NCI-H2196 (cell line): ENCODE data around the gene PCSK2.

Experiments
- DNase-seq: peaks from one replicate; lab custom pipeline; 2025; ENCODE audit not compliant: unreplicated experiment; lab: John Stamatoyannopoulos, UW

Gene PCSK2

GRCh38 chr20:17327185-17328148 is 100.6 kb downstream of the PCSK2 start:
- DNase-seq = no peak

DNA sequence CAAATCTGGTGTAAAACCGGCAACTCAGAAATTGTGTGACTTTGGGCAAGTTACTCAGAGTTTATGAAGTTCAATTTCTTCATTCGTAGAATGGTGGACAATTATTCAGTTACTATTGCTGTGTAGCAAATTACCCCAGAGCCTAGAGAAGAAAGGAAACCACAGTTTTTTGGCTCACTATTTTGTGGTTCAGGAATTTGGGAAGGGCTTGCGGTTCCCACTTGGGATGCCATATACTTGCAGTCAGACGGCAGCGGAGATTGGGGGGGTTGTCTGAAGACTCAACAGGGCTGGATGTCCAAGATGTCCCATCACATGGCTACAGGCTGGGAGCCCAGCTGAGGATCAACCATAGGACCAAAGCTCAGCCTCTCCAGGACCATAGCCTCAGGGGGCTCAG is 108.1 kb downstream of the PCSK2 start:
- DNase-seq = no peak

- DNase-seq = no peak
These were observed 112.2 kb downstream of the PCSK2 start for GRCh38 chr20:17339000-17339399.

- no peak for DNase-seq
These were observed 116.3 kb downstream of the PCSK2 start for GRCh38 chr20:17343091-17343490.

DNA sequence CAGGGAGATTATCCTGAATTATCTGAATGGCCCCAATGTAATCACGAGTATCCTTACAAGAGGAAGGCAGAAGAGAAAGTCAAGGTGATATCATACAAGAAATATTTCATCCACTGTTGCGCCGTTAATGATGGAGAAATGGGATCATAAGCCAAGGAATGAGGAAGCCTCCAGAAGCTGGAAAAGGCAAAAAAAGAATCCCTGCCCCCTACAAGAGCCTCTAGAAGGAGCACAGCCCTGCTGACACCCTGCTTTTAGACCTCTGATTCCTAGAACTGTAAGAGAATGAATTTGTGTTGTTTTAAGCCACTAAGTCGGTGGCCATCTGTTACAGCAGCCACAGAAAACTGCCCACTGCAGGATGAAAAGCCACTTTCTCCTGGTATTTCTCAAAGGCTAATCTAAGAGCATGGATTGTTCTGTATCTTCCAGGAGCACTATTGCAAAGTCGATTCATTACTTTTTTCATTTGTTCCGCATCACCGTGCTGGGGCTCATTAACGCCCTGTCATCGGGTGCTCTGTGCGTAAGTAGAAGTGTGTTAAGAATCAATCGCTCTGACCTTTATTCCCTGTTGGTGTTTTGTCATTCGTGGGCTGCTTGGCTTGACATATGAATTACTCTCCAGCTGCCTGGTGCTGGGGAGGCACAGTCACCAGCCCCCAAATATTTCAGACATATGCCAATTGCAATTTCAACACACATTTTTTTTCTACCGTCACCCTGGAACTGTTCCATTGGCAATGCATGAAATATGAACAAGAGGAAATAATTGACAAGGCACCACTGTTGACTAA is 117.0 kb downstream of the PCSK2 start:
- DNase-seq = no peak

DNA sequence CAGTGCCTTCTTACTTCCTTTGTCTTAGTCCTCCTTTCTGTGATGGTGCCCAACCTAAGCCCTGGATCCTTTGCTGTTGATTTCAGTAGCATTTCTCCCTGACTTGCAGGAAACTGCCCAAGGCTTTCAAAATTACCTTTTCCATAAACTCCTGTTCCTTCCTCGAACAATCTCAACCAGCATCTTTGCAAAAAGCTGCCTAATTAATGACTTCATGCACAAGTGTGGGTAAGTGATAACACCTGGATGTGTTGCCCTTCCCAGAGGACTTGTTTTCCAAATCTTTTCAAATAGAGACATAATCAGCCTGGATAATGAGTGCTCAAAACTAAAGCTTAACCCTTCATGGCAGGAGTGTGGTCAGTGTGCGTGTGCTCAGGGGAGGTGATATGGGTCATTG is 118.0 kb downstream of the PCSK2 start:
- no peak for DNase-seq

DNA sequence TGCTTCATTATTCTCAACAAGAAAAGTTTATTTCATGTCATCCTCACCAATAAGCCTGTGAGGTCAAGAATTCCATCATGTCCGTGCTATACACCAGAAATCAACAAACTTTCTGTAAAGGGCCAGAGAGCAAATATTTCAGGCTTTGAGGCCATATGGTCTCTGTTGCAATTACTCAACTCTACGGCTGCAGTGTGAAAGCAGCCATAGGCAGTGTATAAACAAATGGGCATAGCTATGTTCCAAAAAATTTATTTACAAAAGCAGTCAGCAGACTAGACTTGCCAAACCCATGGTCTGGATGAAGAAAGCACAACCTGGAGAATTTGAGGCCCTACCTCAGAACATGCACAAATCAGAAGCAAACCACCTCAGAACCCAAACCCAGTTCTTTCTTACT is 118.5 kb downstream of the PCSK2 start:
- DNase-seq = no peak

GRCh38 chr20:17350321-17350720 is 123.5 kb downstream of the PCSK2 start:
- no peak for DNase-seq

GRCh38 chr20:17357238-17357637 is 130.4 kb downstream of the PCSK2 start:
- peak; percentile 64 for DNase-seq

DNA sequence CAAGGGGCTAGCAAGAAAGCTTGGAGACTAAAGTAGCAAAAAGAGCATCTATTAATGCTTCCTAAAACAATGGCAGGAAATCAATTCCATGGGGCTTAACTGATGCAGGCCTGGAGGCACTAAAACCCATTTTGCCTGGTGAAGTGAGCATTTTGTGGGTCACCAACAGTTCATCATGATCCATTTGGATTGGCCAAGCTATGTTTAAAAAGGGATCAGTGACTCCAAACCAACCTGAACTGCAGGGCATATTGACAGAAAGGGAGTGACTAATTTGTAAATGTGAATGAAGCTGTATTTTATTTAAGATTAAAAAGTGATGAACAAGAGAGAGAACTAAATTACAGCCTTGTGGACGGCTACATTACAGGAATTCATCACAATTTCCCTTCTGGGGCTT is 132.0 kb downstream of the PCSK2 start:
- no peak for DNase-seq

GRCh38 chr20:17364681-17365080 is 137.8 kb downstream of the PCSK2 start:
- no peak for DNase-seq

- DNase-seq = no peak
These were observed 139.0 kb downstream of the PCSK2 start for GRCh38 chr20:17365831-17366230.

DNA sequence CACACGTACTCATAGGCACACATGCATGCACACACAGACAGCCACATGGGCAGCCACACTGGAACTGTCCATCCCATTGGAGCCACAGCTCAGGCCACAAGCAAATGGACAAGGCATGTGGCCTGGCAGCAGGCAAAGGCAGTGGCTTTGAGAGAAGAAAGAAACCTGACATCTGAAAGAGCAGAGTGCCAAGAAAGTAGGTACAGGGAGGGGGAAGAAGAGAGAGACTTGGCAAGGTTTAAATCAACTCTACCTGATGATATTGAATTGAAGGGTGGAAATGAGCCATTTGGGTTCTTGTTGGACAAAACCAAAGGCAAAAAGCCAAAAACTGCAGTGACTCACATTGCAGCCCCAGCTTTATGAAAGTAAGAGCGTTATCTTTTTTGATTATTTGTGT is 142.7 kb downstream of the PCSK2 start:
- peak; percentile 49 for DNase-seq

DNA sequence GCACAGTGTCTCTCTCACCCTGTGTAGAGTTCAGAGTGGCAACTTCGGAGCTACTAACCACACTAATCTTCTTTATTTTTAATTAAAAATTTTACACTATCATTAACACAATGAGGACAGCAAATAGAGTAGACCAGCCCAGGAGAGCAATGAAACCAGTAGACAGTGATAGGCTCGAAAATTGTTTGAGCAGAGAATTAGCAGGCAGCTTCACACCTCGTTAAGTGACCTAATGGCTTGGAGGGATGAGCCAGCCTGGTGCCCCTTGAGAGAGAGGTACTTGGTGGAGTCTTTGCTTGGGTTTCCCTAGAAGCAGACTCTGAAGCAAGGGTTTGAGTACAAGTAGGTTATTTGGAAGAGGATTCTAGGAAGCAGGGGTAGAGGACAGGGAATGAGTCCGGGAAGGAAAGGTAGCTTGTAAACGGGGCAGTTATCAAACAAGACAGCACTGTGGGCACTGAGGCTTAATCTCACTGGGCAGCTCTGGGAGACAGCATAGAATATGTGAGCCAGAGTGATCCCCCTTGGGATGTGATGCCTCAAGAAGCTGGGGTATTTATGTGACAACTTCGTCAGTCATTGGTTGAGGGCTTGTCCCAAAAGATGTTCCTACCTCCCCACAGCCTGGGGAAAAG is 146.1 kb downstream of the PCSK2 start:
- DNase-seq = no peak

- DNase-seq = no peak
These were observed 147.2 kb downstream of the PCSK2 start for GRCh38 chr20:17374086-17374485.

- DNase-seq = no peak
These were observed 149.2 kb downstream of the PCSK2 start for GRCh38 chr20:17376031-17376430.

DNA sequence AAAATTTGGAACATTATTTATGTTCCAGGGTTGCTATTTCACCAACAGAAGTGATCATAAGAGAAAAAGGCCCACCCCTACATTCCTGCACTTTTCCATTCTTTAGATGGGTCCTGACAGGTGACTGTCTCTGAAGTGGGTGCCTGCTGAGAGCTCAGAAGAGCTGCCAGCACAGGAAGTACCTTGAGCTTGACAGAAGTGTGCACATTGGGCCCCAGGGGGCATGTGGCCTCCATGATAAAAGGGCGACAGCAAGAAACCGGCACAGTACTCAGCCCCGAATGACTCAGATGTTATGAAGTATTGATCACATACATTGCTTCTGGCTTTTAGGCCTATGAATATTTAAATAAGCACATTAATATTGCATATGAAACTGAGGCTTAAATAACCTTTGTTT is 150.4 kb downstream of the PCSK2 start:
- no peak for DNase-seq

DNA sequence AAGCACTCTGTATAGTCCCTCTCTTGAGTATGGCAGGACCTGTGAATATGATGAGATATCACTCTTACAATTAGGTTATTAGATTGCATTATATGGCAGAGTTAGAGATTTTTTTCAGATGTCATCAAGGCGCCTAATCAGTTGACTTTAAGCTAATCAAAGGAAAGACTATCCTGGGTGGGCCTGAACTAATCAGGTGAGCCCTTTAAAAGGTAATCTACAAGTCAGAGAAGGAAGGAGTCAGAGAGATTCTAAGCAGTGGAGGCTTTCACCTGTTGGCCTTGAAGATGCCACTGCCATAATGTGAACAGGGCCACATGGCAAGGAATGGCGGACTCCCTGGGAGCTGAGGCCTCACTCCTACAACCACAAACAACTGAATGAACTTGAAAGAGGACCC is 152.8 kb downstream of the PCSK2 start:
- no peak for DNase-seq

DNA sequence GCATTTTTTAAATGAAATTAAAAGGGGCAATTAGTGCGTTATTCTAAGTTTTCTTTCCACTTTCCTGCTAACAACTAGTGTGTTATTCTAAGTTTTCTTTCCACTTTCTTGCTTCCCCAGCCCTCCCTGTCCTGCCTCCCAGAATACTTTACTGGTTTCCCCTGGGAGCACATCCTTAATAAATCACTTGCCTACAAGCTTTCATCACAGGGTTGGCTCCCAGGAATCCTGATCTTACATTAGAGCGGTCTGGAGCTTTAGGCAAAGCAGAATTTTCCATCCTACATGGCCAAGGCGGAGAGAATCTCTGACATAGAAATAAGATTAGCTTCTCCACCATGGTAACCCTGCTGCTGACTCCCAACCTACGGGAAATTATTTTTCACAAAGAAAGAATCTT is 154.0 kb downstream of the PCSK2 start:
- DNase-seq = no peak

GRCh38 chr20:17381724-17382123 is 154.9 kb downstream of the PCSK2 start:
- DNase-seq = no peak

DNA sequence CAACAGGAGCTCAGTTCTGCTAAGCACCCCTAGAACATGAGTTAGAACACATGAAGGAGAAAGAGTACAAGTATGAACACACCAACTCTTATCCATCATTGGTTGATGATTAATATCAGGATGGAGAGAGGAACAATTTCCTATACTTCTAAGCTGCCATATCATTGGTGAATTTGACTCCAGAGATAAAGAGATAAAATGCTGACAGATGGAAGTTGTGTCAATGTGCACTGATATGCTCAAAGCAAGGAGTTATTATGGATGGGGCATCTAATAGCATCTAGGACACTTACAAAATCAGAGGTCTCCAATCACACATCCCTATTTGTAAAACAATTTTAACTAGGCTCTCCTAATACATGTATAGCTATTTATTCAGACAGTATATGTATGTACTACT is 159.0 kb downstream of the PCSK2 start:
- no peak for DNase-seq

GRCh38 chr20:17390655-17391054 is 163.8 kb downstream of the PCSK2 start:
- no peak for DNase-seq
